Ecto neural progenitor cell (in vitro differentiated cells): ENCODE data around the gene NAGLU.

ENCODE experiments used
- DNase-seq: peaks from one replicate; pipeline ENCODE4 v3.0.0-alpha.2; 2018; ENCODE audit warnings: low spot score

NAGLU gene

DNA sequence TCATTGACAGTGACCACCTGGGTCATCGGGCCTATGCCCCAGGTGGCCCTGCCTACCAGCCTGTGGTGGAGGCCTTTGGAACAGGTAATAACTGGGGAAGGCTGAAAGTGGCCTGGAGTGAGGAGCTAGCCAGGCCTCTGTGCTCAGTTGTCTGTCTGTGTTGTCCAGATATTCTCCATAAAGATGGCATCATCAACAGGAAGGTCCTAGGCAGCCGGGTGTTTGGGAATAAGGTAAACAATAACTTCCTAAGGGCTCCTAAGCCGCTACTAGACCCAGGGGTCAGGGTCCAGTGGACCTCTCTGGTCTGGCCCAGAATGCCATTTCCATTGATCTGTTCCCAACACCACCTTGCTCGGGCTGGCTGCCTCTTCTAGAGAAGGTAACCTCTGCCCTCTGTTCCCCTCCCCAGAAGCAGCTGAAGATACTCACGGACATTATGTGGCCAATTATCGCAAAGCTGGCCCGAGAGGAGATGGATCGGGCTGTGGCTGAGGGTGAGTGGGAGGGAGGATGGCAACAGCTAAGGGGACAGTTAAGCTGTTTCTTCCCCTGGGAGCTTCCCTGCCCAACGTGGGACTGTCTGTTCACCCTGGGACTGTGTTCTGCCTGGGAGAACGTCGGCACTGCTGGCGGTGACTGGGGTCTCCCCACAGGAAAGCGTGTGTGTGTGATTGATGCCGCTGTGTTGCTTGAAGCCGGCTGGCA is 28.9 kb downstream of the NAGLU start:
- no peak for DNase-seq

DNA sequence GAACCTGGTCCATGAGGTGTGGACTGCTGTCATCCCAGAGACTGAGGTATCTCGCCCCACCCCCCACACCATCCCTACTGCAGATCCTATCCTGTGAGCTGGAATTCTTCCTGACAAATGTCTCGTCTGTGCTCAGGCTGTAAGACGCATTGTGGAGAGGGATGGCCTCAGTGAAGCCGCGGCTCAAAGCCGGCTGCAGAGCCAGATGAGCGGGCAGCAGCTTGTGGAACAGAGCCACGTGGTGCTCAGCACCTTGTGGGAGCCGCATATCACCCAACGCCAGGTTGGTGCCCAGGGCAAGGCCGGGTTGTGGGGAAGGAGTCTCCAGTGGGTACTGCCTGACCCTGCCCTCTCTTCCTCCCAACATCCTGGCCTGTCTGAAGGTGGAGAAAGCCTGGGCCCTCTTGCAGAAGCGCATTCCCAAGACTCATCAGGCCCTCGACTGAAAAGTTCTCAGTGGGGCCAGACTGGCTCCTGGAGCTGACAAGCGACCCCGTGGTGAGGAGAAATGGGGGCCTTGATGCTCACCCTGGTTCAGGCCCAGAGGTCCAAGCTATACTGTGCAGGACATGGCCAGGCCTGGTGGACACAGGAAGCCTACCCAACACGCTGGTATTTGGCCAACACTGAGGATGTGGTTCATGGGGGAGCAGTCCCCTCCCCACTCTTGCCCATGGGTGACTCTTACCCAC is 29.6 kb downstream of the NAGLU start:
- DNase-seq: no peak

DNA sequence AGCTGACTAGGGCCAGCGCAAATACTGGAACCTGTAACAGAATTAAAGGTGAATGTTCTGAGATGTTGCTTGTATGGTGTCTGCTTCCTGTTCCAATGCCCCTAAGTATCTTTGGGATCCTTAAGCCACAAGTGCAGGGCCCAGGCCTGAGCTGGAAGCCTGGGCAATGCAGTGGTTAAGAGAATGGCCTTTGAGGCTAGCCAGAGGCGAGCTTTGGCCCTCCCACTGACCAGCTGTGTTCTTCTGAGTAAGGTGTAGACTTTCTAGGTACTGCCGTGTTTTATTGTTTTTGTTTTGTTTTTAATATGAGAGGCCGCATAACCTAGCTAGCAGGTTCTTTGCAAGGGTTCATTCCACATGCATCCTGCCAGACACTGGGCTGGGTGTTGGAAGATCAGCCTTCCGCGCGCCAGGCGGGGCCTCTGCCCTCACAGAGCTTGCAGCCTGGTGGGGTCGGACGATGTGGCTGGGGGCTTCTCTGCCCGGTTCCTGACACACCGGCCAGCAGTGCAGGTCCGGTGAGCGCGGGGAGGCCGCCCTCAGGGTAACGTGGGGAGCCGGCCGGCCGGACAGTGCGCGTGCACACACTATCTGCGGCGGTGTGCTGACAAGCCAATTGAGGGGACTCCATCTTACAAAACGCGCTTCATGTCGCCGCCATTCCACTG is 30.3 kb downstream of the NAGLU start:
- DNase-seq: no peak

DNA sequence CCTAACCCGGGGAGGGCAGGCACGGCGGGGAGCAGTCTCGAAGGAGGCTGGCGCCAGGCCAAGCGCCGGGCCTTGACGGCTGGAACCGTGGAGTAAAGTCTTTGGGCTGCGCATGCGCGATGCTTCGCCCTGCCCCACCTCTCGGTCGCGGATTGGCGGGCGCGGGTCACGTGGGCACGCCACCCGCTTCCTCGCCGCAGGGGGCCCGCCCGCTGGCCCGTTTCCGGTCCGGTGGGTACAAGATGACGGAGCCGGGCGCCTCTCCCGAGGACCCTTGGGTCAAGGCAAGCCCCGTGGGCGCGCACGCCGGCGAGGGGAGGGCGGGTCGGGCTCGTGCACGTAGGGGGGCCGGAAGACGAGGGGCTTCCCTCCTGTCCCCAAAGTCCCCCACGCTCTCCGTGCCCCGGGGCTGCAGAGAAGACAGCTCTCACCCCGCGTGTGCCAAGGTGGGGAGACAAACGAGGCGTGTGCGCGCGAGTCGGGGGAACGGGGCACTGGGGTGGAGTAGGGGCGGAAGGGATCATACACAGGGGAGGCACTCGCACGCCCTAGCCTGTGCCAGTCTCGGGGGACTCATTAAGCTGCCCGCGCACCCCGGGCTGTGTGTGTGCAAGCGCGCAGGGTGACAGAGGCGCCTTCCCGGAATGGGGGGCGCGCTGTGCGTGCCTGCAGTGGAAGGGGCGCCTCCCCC is 31.0 kb downstream of the NAGLU start, which contains the start of gene MLX:
Gene MLX (plus strand): TSS at position 218 of the 691 bp plus-strand sequence. CDS start 25 bp downstream, at position 243.
- DNase-seq: peak; percentile 98

DNA sequence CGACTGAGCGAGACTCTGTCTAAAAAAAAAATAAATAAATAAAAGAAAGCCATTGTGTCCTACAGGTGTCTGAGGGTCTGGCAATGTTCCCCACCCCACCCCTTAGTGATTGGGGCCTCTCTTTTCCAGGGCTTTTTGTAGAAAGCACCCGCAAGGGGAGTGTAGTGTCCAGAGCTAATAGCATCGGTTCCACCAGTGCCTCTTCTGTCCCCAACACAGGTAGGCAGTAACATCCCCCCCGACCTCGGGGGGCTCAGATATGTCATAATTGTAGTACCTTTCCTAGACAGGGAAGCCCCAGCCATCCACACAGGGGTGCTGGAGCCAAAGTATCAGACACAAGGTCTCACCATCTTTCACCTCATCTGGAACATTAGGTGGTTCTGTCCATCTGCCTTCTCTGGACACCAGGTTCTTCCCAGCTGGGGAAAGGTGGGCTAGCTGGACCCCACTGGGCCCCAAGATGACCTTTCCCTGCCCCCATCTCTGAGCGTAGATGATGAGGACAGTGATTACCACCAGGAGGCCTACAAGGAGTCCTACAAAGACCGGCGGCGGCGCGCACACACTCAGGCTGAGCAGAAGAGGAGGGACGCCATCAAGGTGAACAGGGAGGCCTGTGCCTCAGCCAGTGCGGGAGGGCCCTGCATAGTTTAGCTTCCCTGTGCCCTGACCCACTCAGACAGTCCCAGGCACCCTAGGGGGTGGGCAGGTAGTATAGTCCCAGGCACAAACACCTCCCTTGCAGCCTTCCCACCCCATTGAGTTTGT is 32.5 kb downstream of the NAGLU start:
- no peak for DNase-seq

DNA sequence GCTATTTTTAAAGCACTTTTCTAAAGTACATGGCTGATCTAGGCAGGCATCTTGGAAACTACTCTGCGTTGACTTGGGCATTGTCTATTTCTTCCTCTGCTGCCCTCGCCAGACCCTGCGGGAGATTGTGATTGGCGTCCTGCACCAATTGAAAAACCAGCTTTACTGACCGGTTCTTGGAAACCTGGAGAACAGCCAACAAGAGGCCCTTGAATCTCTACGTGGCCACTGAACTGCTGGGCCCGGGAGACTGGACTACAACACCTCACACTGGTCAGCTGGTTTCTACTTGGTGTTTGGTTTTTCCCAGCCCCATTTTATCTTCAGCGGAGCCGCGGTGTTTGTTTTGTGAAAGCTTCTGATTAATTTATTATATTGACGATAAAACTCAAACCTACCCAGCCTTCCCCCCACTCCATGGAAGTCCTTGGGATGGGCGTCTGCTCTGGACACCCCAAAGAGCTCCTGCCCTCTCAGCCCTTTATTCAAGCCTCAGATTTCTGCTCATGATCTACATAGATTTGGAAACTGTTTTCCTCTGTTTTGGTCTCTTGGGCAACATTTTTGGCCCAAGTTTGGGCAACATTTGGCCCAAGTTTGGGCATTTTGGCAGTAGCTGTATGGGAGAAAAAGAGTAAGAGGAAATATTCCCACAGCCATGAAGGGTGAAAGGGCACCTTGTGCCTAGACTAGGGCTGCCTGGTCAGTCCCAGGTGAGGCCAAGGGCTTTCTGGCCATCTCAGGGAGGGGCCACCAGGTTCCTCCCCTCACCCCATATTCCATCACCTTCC is 35.6 kb downstream of the NAGLU start:
- no peak for DNase-seq

DNA sequence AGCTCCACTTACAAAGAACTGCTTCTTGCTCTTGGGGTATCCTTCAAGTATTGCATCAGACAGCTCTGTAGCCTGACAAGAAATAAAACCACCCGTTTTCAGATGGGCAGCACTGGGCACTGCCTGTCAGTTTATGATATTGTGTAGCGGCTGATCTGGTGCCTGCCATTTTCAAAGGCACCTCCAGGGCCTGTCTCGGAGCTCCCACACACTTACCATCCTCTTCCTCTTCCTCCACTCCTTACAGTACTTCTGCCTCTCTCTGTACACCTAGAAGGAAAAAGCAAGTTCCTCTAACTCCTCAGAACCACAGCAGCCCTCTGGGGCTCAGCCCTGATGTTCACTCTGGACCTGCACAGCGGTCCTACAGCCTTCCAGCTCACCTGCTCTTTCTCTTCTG is 37.1 kb downstream of the NAGLU start:
- DNase-seq: no peak

DNA sequence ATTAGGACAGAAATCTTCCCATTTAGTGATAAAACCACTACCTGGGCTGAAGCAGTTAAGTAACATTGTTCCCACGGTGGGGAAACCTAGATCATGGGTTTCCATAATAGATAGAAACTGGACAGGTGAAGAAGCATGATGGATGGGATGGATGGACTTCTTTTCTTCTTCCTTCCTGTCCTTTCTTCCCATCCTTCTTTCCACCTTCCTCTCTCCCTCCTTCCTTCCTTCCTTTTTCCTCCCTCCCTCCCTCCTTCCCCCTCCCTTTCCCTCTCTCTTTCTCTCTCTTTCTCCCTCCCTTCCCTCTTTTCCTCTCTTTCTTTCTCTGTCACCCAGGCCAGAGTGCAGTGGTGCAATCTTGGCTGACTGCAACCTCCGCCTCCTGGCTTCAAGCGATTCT is 38.4 kb downstream of the NAGLU start:
- no peak for DNase-seq

DNA sequence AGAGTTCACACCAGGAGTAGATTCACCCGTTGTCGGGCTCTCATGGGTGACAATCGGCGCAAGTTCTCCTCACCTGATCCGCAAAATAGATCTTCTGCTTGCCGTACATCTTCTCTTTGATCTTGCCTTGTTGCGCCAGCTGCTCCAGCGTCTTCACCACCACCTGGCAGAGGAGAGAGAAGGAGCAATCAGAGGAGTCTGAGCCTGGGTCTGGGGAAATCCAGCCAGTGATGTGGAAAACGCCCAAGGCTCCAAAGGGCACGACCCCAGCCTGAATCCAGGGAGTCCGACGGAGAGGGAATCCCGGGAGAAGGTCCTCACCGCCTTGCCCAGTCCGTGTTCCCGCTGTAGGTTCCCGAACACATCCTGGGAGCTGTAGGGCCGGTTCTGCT is 41.1 kb downstream of the NAGLU start:
- DNase-seq: no peak

DNA sequence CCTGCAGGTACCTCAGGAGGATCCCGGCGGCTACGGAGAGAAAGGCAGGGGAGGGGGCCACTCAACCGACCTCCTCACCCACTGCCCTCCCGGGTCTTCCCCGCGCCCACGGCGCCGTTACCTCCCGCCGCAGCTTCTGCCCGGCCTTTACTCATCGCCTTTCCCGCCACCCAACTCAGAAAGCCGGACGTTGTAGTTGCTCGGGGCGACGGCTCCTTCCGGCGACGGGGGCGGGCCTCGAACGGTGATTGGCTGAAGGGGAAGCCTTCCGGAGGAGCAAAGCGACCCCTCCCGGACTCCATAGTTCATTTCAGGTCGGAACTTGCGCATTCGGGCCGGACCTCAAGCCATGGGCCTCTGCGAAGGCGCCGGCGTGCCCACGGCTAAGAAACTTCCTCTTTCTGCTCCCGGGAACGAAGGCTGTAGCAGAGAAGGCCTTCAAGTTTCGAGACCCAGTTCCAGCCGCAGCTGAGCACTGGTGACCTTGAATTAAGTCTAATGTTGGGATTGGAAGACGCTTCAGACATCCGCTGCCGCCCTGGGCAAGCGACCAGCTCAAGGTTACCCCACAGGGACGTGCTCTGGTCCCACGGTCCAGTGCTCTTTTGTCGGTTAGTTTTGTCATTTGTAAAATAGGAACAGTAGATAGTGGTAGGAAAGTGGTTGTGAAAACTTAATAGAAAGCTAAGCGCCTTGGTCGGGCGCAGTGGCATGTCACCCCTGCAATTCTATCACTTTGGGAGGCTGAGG is 41.7 kb downstream of the NAGLU start, which contains the start of gene PSMC3IP:
Gene PSMC3IP (minus strand): TSS at position 198 of the 750 bp plus-strand sequence. CDS start 43 bp downstream, at position 155.
- DNase-seq: peak; percentile 99

DNA sequence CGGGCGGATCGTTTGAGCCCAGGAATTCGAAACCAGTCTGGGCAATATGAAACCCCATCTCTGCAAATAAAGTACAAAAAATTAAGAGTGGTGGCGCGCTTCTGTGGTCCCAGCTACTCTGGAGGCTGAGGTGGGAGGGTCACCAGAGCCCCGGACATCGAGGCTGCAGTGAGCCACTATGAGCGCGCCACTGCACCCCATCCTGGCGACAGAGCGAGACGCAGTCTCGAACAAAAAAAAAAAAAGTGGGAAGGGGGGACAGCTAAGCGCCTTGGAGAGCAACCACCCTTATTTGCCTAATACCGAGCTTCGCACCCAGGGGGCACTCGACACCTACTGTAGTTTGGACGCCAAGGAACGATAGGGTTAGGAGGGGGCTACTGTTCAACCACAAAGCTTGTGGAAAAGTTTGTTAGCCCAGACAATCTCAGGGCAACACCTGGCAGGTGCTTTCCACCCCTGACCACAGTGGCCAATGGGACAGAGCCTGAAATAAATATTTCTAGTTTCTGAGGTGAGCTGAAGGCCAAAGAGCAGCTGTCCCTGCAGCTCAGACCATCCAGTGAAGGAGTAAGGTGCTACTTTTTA is 42.3 kb downstream of the NAGLU start:
- DNase-seq: peak; percentile 86

DNA sequence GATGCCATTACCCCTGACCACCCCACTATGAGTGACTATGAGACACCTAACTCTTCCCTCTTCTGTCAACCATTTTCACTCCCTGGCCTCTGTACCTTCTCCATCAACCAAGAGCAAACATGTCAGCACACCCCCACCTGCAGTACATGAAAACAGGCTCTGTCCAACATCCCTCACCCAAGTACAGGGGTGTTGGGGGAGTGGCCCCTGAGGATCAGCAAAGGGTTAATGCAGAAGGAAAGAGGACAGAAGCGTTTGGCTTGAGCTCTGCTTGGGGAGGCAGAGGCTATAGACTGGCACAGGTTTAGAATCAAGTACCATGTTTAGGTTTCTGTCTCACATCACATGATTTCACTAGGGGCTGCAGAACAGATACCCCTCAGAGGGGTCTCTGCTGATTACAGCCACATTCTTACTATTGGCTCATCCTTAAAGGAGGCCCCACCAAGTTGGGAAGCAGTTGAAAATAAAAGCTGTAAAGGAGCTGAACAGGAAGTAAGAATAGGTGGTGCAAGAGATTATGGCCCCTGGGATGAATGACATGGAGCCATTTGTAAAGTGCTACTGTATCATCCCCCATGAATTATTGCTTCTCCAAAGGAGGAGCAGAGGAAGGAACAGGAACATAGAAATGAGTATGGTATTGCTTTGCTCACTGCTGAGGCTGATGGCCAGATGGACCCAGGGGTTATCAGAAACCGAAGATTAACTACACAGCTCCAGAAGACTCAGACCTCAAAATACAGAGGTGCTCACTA is 43.9 kb downstream of the NAGLU start:
- no peak for DNase-seq

DNA sequence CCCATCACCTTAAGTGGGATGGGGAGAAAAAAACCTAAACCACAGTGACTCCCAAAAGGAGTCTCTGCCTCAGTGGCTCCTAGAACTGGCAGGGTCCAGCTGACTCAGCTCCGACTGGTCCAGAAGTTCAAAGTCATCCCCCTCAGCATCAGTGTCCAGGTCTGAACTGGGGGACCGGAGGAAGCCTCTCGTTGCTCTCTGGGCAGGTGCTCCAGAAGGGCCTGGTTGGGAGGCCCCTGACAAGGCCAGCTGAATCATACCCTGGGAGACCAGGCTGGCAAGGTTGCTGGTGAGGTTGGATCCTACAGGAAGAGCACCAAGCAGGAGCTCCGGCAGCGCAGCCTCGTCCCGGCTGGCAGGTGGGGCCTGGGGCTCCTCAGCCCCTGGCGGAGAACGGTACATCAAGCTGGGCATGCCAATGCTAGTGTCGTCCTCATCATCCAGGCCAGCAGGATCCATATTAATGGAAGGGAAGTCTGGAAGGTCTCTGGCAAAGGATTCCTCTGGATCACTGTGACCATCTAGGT is 45.8 kb downstream of the NAGLU start:
- DNase-seq: no peak

DNA sequence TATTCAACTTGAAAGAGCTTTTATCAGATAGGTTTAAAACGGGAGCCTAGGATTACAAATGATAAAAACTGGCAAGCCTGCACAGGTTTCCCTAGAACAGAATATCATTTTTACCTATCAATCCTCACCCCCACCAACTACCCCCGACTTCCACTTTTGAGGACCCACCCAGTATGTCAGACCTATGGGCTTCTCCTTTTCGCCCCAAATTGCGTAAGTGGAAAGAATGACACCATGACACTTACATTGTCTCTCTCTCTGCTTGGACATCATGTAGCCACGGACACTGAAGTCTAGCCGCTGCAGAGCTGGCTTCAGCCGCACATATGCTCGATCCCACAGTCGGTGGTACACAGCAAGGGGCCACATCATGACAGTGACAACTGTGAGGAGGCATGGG is 48.8 kb downstream of the NAGLU start:
- no peak for DNase-seq

DNA sequence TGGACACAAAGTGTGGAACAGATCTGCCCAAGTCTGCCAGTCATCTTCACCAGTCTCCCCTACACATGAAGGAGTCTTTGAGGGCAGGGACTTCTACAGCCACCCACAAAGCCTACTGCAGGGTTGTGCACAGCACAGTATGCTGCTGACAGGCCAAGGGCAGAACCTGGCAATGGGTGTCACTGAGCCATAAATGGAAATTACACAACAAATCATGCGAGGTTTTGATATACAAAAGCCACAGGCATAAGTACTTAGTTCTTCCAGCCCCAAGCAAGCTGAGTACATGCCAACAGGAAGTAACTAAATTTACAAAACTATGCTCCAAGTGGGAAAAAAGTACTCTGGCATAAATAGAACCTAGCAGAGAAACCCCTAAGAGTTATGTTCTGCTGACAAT is 49.3 kb downstream of the NAGLU start:
- DNase-seq: no peak

DNA sequence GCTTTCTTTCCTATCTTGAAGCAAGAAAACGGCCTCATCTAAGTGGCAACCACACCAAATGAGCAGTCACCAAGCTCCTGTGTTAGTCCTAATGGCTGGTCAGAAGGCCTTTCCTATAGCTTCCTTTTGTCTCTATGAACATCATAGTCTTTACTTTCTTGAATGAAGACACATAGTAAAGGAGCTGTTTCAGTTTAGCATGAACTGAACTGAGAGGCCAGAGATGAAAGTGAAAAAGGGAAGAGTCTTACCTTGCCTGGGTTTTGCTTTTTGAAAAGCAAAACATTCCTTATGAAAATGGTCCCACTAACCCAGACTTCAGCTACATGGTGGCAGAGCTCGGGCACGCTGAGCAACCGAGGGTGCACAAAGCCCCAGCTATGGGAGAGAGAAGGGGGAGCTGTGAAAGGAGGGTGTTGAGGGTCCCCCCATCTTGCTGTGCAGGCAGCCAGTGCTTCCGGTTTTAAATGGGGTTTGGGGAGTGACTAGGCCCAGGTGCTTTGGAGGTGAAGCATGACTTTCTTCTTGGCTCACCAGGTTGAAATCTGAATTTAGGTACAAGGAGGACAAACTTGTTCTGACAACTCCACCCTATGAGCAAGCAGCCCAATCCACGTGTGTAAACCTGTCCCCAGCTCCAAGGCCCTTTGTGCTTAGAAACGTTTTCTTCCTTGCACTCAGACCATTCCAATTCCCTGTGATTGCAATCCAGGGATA is 50.6 kb downstream of the NAGLU start:
- no peak for DNase-seq

DNA sequence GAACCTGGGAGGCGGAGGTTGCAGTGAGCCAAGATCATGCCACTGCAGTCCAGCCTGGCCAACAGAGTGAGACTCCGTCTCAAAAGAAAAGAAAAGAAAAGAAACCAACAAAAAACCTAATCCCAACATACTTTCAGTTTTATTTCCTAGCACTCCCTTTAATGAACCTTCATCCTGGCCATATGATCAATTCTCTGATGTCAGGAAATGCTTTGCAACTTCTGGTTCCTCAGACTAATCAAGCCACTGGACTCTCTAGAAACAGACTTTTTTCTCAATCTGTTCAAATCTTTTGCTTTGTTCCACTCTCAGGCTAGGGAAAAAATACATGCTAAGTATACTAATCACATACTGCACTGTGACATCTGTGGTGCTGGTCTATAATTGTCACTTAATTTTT is 54.8 kb downstream of the NAGLU start:
- no peak for DNase-seq

DNA sequence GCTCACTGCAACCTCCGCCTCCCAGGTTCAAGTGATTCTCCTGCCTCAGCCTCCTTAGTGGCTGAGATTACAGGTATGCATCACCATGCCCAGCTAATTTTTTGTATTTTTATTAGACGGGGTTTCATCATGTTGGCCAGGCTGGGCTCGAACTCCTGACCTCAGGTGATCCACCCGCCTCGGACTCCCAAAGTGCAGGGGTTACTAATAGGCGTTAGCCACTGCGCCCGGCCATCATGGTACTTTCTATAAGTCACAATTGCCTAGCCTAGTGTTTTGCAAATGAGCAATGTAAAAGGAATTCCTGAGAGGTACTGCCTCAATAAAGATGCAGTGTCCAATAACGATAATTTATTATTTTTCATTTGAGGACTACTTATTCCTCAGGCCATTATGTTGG is 55.4 kb downstream of the NAGLU start:
- no peak for DNase-seq
